CD4-positive, alpha-beta T cell (primary cell): ENCODE data around the gene ZBTB11. TPM values are rescaled to one million over a fixed set of nuclear protein-coding genes. Genes with fewer than 3 reads are reported as not detected.
"Not testable (repeated sequence)": the region's sequence is repeated elsewhere in the genome, so short reads cannot be mapped to it uniquely, and the experiment has no call there.

Experiments
- ATAC-seq: fragments of 200-7000 bp; cut with Tn5 transposase; one replicate; pipeline ENCODE4 v1.10.0; 2022; ENCODE audit warnings: mild to moderate bottlenecking; ENCODE audit not compliant: poor library complexity
- CTCF ChIA-PET: fragments of 350-600 bp; sonication (Branson Sonifier 250); formaldehyde crosslinking; loops from one replicate; lab custom pipeline; 2021; ENCODE audit warnings: antibody characterized with exemption, inconsistent platforms; lab: Charles Lee
- POLR2A ChIA-PET: fragments of 350-600 bp; sonication (Branson Sonifier 250); formaldehyde crosslinking; loops from one replicate; lab custom pipeline; 2021; ENCODE audit warnings: antibody characterized with exemption, inconsistent platforms; lab: Charles Lee
- DNase-seq, 14 experiments: peaks; one replicate each; pipeline ENCODE4 v3.0.0-alpha.2; 2013 to 2020; ENCODE audit warnings: mixed read lengths in 2 of 14
- H3K27ac ChIP-seq, 2 donors: one replicate each; pipeline versions ENCODE4 v1.5.1 to v1.7.0; 2013; ENCODE audit warnings: low read length in 2 of 2, low read depth in 1 of 2, mild to moderate bottlenecking in 1 of 2
- H3K27me3 ChIP-seq, 2 experiments: 1 replicate in 1 of 2; 2 replicates in 1 of 2; pipeline versions ENCODE4 v1.6.1 to v1.7.0; 2013; ENCODE audit warnings: low read length in 2 of 2, control low read depth in 1 of 2, mild to moderate bottlenecking in 1 of 2, moderate library complexity in 1 of 2; ENCODE audit not compliant: insufficient read depth in 2 of 2, control insufficient read depth in 1 of 2
- H3K36me3 ChIP-seq: one replicate; pipeline ENCODE4 v1.6.1; 2013; ENCODE audit warnings: low read length, control low read depth; ENCODE audit not compliant: insufficient read depth
- H3K4me1 ChIP-seq: one replicate; pipeline ENCODE4 v1.6.1; 2013; ENCODE audit warnings: low read length, control low read depth; ENCODE audit not compliant: insufficient read depth
- H3K4me3 ChIP-seq: one replicate; pipeline ENCODE4 v1.5.1; 2013; ENCODE audit warnings: mild to moderate bottlenecking, low read length, moderate library complexity
- H3K9me3 ChIP-seq, 2 experiments: 1 replicate in 1 of 2; 2 replicates in 1 of 2; pipeline versions ENCODE4 v1.6.1 to v1.7.0; 2013; ENCODE audit warnings: low read length in 2 of 2, mild to moderate bottlenecking in 2 of 2, control low read depth in 1 of 2, moderate library complexity in 1 of 2; ENCODE audit not compliant: control insufficient read depth in 1 of 2, insufficient read depth in 1 of 2
- H3K27ac Mint-ChIP-seq: one replicate; pipeline ENCODE4 v1.8.0; 2020; ENCODE audit warnings: mixed read lengths
- H3K27me3 Mint-ChIP-seq: one replicate; pipeline ENCODE4 v1.8.0; 2021; ENCODE audit warnings: mixed read lengths
- H3K36me3 Mint-ChIP-seq: one replicate; pipeline ENCODE4 v1.8.0; 2021; ENCODE audit warnings: low read depth, mixed read lengths
- H3K4me1 Mint-ChIP-seq: one replicate; pipeline ENCODE4 v1.8.0; 2021; ENCODE audit warnings: low read depth, mixed read lengths
- H3K4me3 Mint-ChIP-seq: one replicate; pipeline ENCODE4 v1.8.0; 2020; ENCODE audit warnings: mild to moderate bottlenecking, mixed read lengths
- H3K9me3 Mint-ChIP-seq: one replicate; pipeline ENCODE4 v1.8.0; 2020; ENCODE audit warnings: mixed read lengths
- CTCF ChIP-seq: fragments of 200-600 bp; IDR thresholded peaks from one replicate; pipeline ENCODE4 v1.8.0; 2022; ENCODE audit warnings: antibody characterized with exemption, mild to moderate bottlenecking
- intact Hi-C, 2 experiments: fragments of 100-400 bp; cut with DNase I in 1 of 2; cut with micrococcal nuclease in 1 of 2; formaldehyde crosslinking; loops; one replicate each; pipeline versions ENCODE4 v1.15.1 to v1.9.0; 2023 to 2025; cut with DNase I, micrococcal nuclease
- total RNA-seq, 174 experiments: library from RNA in 2 of 174; stranded (reverse) in 2 of 174; gene quantifications; one replicate each; pipeline ENCODE4 v1.2.3 and lab custom pipeline; 2021 to 2026

Gene ZBTB11
- total RNA-seq, 2 experiments from 2014 or later = 73.5 to 76.6 TPM

- Histone ChIP-seq H3K27me3 (no peaks in the 10 kb centered on the region), H3K4me3 (no peak overlapping the region), H3K36me3 (no peaks in the 10 kb centered on the region), H3K27ac (no peak overlapping the region), H3K4me1 (no peaks in the 10 kb centered on the region), H3K9me3 (peaks cover 0 to 5% of the 10 kb centered on the region in 2 experiments)
- TF ChIP-seq CTCF = no peak
- H3K4me1 Mint-ChIP-seq = no peaks in the 10 kb centered on the region
- CTCF ChIA-PET = no interaction called here
- no peak overlapping the region for H3K4me3 Mint-ChIP-seq
- POLR2A ChIA-PET = interaction anchor here (0.7 kb wide), 1 partner anchor 194 kb away, joined by 3 read pairs; no protein-coding TSS in a partner anchor
- no peak overlapping the region for H3K27ac Mint-ChIP-seq
- no peaks in the 10 kb centered on the region for H3K27me3 Mint-ChIP-seq
- no peaks in the 10 kb centered on the region for H3K36me3 Mint-ChIP-seq
- DNase-seq (no peak), ATAC-seq (no peak)
- no peaks in the 10 kb centered on the region for H3K9me3 Mint-ChIP-seq
- intact Hi-C loops = no loop called here
Measured at GRCh38 chr3:101617478-101617877, 59.5 kb downstream of the ZBTB11 start.

GRCh38 chr3:101615525-101615924 is 61.4 kb downstream of the ZBTB11 start:
- Mint-ChIP-seq H3K27me3 (no peaks in the 10 kb centered on the region), H3K27ac (no peak overlapping the region), H3K36me3 (no peaks in the 10 kb centered on the region), H3K4me1 (no peaks in the 10 kb centered on the region), H3K9me3 (no peaks in the 10 kb centered on the region), H3K4me3 (no peak overlapping the region)
- H3K27me3 ChIP-seq = no peaks in the 10 kb centered on the region
- no peaks in the 10 kb centered on the region for H3K4me1 ChIP-seq
- H3K4me3 ChIP-seq = no peak overlapping the region
- no peak overlapping the region for H3K27ac ChIP-seq
- intact Hi-C loops = no loop called here
- POLR2A ChIA-PET = no interaction called here
- DNase-seq = no peak
- H3K9me3 ChIP-seq = peaks cover 0 to 5% of the 10 kb centered on the region in 2 experiments
- H3K36me3 ChIP-seq = no peaks in the 10 kb centered on the region
- CTCF ChIA-PET = interaction anchor here (1.2 kb wide), 1 partner anchor 9 kb away, joined by 3 read pairs; no protein-coding TSS in a partner anchor
- TF ChIP-seq CTCF = no peak
- no peak for ATAC-seq

- H3K36me3 ChIP-seq, CTCF ChIA-PET, H3K27me3 Mint-ChIP-seq, H3K27me3 ChIP-seq, DNase-seq, H3K27ac Mint-ChIP-seq, H3K9me3 Mint-ChIP-seq, ATAC-seq, H3K4me3 ChIP-seq, POLR2A ChIA-PET, intact Hi-C loops, H3K27ac ChIP-seq, H3K4me1 Mint-ChIP-seq, H3K36me3 Mint-ChIP-seq, H3K9me3 ChIP-seq, H3K4me1 ChIP-seq, H3K4me3 Mint-ChIP-seq: not testable (repeated sequence)
Measured at GRCh38 chr3:101613014-101613413, 63.9 kb downstream of the ZBTB11 start.

GRCh38 chr3:101611023-101611422 is 65.9 kb downstream of the ZBTB11 start:
- Histone ChIP-seq H3K27ac (no peak overlapping the region), H3K36me3 (no peaks in the 10 kb centered on the region), H3K27me3 (no peaks in the 10 kb centered on the region), H3K4me3 (no peak overlapping the region), H3K9me3 (no peaks in the 10 kb centered on the region), H3K4me1 (no peaks in the 10 kb centered on the region)
- intact Hi-C loops = no loop called here
- CTCF ChIA-PET = no interaction called here
- Mint-ChIP-seq H3K4me1 (no peaks in the 10 kb centered on the region), H3K4me3 (no peak overlapping the region), H3K36me3 (no peaks in the 10 kb centered on the region), H3K27me3 (no peaks in the 10 kb centered on the region), H3K27ac (no peak overlapping the region), H3K9me3 (no peaks in the 10 kb centered on the region)
- DNase-seq = no peak
- POLR2A ChIA-PET = no interaction called here
- no peak for TF ChIP-seq CTCF
- ATAC-seq = no peak

GRCh38 chr3:101605398-101605797 is 71.5 kb downstream of the ZBTB11 start:
- H3K27me3 Mint-ChIP-seq, H3K9me3 ChIP-seq, H3K27ac Mint-ChIP-seq, H3K4me3 Mint-ChIP-seq, POLR2A ChIA-PET, ATAC-seq, H3K27me3 ChIP-seq, H3K27ac ChIP-seq, CTCF ChIA-PET, H3K9me3 Mint-ChIP-seq, H3K4me3 ChIP-seq, H3K36me3 Mint-ChIP-seq, H3K36me3 ChIP-seq, H3K4me1 Mint-ChIP-seq, DNase-seq, intact Hi-C loops, H3K4me1 ChIP-seq: not testable (repeated sequence)
